DOHH2 (cell line): ENCODE measurements around the gene APOL3.
A peak's percentile ranks its signal among the peaks of the same experiment; 100 is the strongest.

ENCODE experiments used
- H3F3A ChIP-seq: fragments of 200-600 bp; sonication (generic), shearing (Covaris generic); 2 replicates; pipeline ENCODE4 v1.6.0; 2016; ENCODE audit warnings: antibody characterized with exemption, mild to moderate bottlenecking; ENCODE audit not compliant: control insufficient read depth, insufficient read depth
- H3K27ac ChIP-seq: fragments of 200-600 bp; sonication (generic); 2 replicates; pipeline ENCODE4 v1.5.1; 2014; ENCODE audit warnings: low read depth, mild to moderate bottlenecking, low read length, moderate library complexity
- H3K27me3 ChIP-seq: fragments of 200-600 bp; sonication (generic); 2 replicates; pipeline ENCODE4 v1.6.1; 2014; ENCODE audit warnings: mild to moderate bottlenecking, low read length, mixed read lengths; ENCODE audit not compliant: control insufficient read depth
- H3K36me3 ChIP-seq: fragments of 200-600 bp; sonication (generic); 2 replicates; pipeline ENCODE4 v1.6.1; 2014; ENCODE audit warnings: mild to moderate bottlenecking, low read length, moderate library complexity, mixed read lengths; ENCODE audit not compliant: control insufficient read depth
- H3K4me1 ChIP-seq: fragments of 200-600 bp; sonication (generic); 2 replicates; pipeline ENCODE4 v1.6.1; 2014; ENCODE audit warnings: mild to moderate bottlenecking, low read length, mixed read lengths; ENCODE audit not compliant: control insufficient read depth
- H3K4me2 ChIP-seq: fragments of 200-600 bp; sonication (generic); 2 replicates; pipeline ENCODE4 v1.6.0; 2014; ENCODE audit warnings: mild to moderate bottlenecking, low read length, moderate library complexity
- H3K4me3 ChIP-seq: fragments of 200-600 bp; sonication (generic); 2 replicates; pipeline ENCODE4 v1.5.1; 2014; ENCODE audit warnings: mild to moderate bottlenecking, low read length, mixed read lengths
- H3K79me2 ChIP-seq: fragments of 200-600 bp; sonication (generic); 2 replicates; pipeline ENCODE4 v1.6.1; 2014; ENCODE audit warnings: mild to moderate bottlenecking, low read length, mixed read lengths; ENCODE audit not compliant: control insufficient read depth
- H3K9me2 ChIP-seq: fragments of 200-600 bp; sonication (generic); replicated peaks from 2 replicates; pipeline ENCODE4 v1.6.1; 2014; ENCODE audit warnings: mild to moderate bottlenecking, low read length, mixed read lengths; ENCODE audit not compliant: control insufficient read depth
- H3K9me3 ChIP-seq: fragments of 200-600 bp; sonication (generic); 2 replicates; pipeline ENCODE4 v1.6.1; 2014; ENCODE audit warnings: antibody characterized with exemption, low read length, mixed read lengths; ENCODE audit not compliant: control insufficient read depth, insufficient read depth
- H4K20me1 ChIP-seq: fragments of 200-600 bp; sonication (generic); 2 replicates; pipeline ENCODE4 v1.6.0; 2014; ENCODE audit warnings: low read depth, mild to moderate bottlenecking, antibody characterized with exemption, low read length, moderate library complexity; ENCODE audit not compliant: control insufficient read depth, insufficient read depth
- EZH2phosphoT487 ChIP-seq: fragments of 200-600 bp; sonication (generic); IDR thresholded peaks from 2 replicates; pipeline ENCODE4 v1.6.1; 2017; ENCODE audit warnings: borderline replicate concordance, mild to moderate bottlenecking, antibody characterized with exemption, low read length, moderate library complexity, mixed read lengths
- TF ChIP-seq, protein P1 (sequence below): fragments of 200-600 bp; sonication (generic); IDR thresholded peaks from one replicate; pipeline ENCODE4 v1.5.1; 2014; ENCODE audit warnings: antibody characterized with exemption, mild to moderate bottlenecking, low read depth, low read length; ENCODE audit not compliant: poor library complexity, severe bottlenecking

The APOL3 gene

DNA sequence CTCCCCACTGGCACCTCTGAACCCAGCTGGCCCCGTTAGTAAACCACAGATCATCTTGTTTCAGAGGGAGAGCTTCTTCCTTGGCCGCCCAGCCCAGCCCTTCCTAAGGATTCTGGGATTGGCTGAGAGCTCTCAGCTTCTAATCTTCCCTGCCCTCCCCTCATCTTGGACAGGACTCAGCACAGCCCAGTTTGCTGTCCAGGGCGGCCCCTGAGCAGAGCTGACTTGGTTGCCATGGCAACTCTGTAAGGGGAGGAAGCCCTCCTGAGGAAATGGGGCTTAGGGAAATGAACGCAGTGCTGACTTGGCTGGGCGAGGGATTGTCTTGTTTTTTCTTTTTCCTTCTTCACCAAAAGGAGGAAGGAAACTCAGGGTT lies 36.5 kb upstream of the APOL3 start:
- Histone ChIP-seq H3F3A (no peaks in the 10 kb centered on the region), H3K79me2 (no peaks in the 10 kb centered on the region), H3K9me2 (no peaks in the 10 kb centered on the region), H3K36me3 (no peaks in the 10 kb centered on the region), H3K4me1 (peaks cover 14% of the 10 kb centered on the region), H4K20me1 (0 out of 2 replicates have a peak, but pooled peaks cover 4% of the 10 kb centered on the region), H3K27ac (no peak overlapping the region), H3K27me3 (peaks cover 12% of the 10 kb centered on the region), H3K4me3 (no peak overlapping the region), H3K9me3 (no peaks in the 10 kb centered on the region), H3K4me2 (peak overlapping the region; percentile 46)
- no peak for TF ChIP-seq EZH2phosphoT487
- TF ChIP-seq, protein P1, sequence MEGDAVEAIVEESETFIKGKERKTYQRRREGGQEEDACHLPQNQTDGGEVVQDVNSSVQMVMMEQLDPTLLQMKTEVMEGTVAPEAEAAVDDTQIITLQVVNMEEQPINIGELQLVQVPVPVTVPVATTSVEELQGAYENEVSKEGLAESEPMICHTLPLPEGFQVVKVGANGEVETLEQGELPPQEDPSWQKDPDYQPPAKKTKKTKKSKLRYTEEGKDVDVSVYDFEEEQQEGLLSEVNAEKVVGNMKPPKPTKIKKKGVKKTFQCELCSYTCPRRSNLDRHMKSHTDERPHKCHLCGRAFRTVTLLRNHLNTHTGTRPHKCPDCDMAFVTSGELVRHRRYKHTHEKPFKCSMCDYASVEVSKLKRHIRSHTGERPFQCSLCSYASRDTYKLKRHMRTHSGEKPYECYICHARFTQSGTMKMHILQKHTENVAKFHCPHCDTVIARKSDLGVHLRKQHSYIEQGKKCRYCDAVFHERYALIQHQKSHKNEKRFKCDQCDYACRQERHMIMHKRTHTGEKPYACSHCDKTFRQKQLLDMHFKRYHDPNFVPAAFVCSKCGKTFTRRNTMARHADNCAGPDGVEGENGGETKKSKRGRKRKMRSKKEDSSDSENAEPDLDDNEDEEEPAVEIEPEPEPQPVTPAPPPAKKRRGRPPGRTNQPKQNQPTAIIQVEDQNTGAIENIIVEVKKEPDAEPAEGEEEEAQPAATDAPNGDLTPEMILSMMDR, result no peak

DNA sequence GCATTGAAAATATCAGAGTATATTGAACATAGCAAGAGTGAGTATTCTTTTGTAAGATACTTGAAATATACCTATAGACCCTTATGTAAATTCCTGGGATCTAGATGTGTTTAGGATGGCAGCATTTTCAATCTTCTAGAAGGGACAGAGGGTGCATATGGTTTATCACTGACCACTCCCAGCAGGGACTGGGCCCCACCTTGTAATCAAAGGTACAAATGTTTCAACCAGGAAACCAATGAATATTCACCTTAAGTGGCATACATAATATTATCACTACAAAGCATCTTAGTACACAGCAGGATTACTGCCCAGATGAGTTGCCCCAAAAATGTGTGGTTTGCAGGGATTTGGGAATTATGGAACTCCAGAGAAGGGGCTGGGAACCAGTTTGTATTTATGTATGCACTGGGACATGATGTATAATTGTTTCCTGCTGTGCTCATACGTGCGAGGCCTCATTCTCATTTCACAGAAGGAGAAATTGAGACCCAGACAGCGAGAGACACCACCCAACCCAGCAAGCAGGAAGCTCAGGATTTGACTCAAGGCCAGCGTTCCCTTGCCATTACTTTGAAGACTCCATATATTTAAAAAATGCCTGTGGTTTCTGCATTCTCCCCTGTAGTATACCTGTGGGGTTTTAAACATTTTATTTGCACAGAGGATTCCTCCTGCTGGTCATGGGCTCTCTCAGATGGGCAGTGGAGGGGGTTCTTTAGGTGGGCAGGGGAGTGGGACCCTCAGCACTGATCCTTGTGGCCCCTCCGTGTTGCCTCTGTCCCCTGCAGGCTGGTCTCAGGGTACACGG lies 35.9 kb upstream of the APOL3 start:
- TF ChIP-seq, protein P1, result no peak
- peaks cover 12% of the 10 kb centered on the region for H3K27me3 ChIP-seq
- no peaks in the 10 kb centered on the region for H3K9me2 ChIP-seq
- peak overlapping the region; percentile 46 for H3K4me2 ChIP-seq
- H3K4me3 ChIP-seq, result no peak overlapping the region
- H3K36me3 ChIP-seq, result no peaks in the 10 kb centered on the region
- H3K27ac ChIP-seq, result no peak overlapping the region
- H3K9me3 ChIP-seq, result no peaks in the 10 kb centered on the region
- 0 out of 2 replicates have a peak, but pooled peaks cover 4% of the 10 kb centered on the region for H4K20me1 ChIP-seq
- no peaks in the 10 kb centered on the region for H3K79me2 ChIP-seq
- H3K4me1 ChIP-seq, result peaks cover 14% of the 10 kb centered on the region
- H3F3A ChIP-seq, result no peaks in the 10 kb centered on the region

DNA sequence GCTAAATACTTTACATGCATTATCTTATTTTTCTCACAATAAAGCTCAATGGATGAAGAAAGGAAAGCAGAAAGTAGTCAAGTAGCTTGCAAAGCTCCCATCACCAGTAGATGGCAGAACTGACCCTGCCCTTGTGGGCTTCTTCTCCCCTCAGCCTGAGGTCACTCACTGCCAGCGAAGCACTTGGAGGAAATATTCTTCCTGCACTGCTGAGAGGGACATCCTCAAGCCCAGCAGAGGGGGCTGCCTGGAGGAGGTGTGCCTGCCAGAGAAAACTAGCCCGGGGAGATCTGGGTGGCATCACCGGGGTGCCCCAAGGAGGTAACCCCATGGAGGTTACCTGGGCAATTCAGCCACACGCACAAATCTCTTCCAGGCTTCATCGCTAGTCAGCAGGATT lies 34.4 kb upstream of the APOL3 start:
- Histone ChIP-seq H3K79me2 (no peaks in the 10 kb centered on the region), H3K27ac (no peak overlapping the region), H3K9me3 (no peaks in the 10 kb centered on the region), H3K27me3 (peaks cover 12% of the 10 kb centered on the region), H3K9me2 (no peaks in the 10 kb centered on the region), H3K4me3 (no peak overlapping the region), H4K20me1 (0 out of 2 replicates have a peak, but pooled peaks cover 4% of the 10 kb centered on the region), H3K36me3 (no peaks in the 10 kb centered on the region), H3F3A (no peaks in the 10 kb centered on the region), H3K4me2 (no peak overlapping the region), H3K4me1 (peaks cover 14% of the 10 kb centered on the region)
- TF ChIP-seq, protein P1, result peak; percentile 69
- TF ChIP-seq EZH2phosphoT487, result no peak
